ENCODE data around the gene TMEM255B. TPM values are rescaled to one million over a fixed set of nuclear protein-coding genes. Genes with fewer than 3 reads are reported as not detected.

Gene TMEM255B
- total and polyA plus RNA-seq, 9 of the 15 experiments (the other 6 are each of a cell fraction or from before 2014, with no cell fraction given): 0.01 to 0.75 (median 0.23) TPM

- TF ChIP-seq, protein P1, sequence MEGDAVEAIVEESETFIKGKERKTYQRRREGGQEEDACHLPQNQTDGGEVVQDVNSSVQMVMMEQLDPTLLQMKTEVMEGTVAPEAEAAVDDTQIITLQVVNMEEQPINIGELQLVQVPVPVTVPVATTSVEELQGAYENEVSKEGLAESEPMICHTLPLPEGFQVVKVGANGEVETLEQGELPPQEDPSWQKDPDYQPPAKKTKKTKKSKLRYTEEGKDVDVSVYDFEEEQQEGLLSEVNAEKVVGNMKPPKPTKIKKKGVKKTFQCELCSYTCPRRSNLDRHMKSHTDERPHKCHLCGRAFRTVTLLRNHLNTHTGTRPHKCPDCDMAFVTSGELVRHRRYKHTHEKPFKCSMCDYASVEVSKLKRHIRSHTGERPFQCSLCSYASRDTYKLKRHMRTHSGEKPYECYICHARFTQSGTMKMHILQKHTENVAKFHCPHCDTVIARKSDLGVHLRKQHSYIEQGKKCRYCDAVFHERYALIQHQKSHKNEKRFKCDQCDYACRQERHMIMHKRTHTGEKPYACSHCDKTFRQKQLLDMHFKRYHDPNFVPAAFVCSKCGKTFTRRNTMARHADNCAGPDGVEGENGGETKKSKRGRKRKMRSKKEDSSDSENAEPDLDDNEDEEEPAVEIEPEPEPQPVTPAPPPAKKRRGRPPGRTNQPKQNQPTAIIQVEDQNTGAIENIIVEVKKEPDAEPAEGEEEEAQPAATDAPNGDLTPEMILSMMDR (IDR thresholded peaks at IDR 0.05 in 2 of 3, conservative IDR thresholded peaks at IDR 0.05 in 1 of 3; ENCODE audit: insufficient read depth in 2 of 3, low read depth in 1 of 3, low read length in 3 of 3): peak; percentile 34 to 48 (median 40)
- TF ChIP-seq NFE2L1 (tag; IDR thresholded peaks at IDR 0.05; ENCODE audit: borderline replicate concordance, low read depth) (no peak), ESRRA (IDR thresholded peaks at IDR 0.05; ENCODE audit: borderline replicate concordance, low read depth) (peak; percentile 50; the same call in 1 of the 2 replicates), GATAD2A (IDR thresholded peaks at IDR 0.05) (0 out of 2 replicates have a peak, but pooled peaks have one; percentile 13), TEAD4 (IDR thresholded peaks at IDR 0.05; ENCODE audit: low read length) (no peak), TEAD4 (CRISPR knock-in tag; IDR thresholded peaks at IDR 0.05; ENCODE audit: borderline replicate concordance) (0 out of 2 replicates have a peak, but pooled peaks have one; percentile 19), MECOM (CRISPR knock-in tag; IDR thresholded peaks at IDR 0.05) (peak; percentile 70), ZNF445 (CRISPR knock-in tag; IDR thresholded peaks at IDR 0.05; ENCODE audit: low read depth) (no peak), ZNF583 (CRISPR knock-in tag; IDR thresholded peaks at IDR 0.05) (0 out of 2 replicates have a peak, but pooled peaks have one; percentile 16), PTTG1 (tag; IDR thresholded peaks at IDR 0.05; ENCODE audit: low read depth) (no peak), ZBTB34 (CRISPR knock-in tag; IDR thresholded peaks at IDR 0.05) (no peak), C11orf30 (IDR thresholded peaks at IDR 0.05; ENCODE audit: low read depth) (peak; percentile 67; the same call in 1 of the 2 replicates), HNRNPL (IDR thresholded peaks at IDR 0.05; ENCODE audit: low read depth, low read length) (no peak), ZNF511 (CRISPR knock-in tag; IDR thresholded peaks at IDR 0.05) (peak; percentile 93; the same call in 1 of the 2 replicates), ARID2 (IDR thresholded peaks at IDR 0.05) (no peak)
These were observed 10.7 kb upstream of the TMEM255B start (continued) for GRCh38 chr13:113748101-113748861.
